Measurements from ENCODE around the gene WNT3.
"Not testable (repeated sequence)": the region's sequence is repeated elsewhere in the genome, so short reads cannot be mapped to it uniquely, and the experiment has no call there.

Gene WNT3

DNA sequence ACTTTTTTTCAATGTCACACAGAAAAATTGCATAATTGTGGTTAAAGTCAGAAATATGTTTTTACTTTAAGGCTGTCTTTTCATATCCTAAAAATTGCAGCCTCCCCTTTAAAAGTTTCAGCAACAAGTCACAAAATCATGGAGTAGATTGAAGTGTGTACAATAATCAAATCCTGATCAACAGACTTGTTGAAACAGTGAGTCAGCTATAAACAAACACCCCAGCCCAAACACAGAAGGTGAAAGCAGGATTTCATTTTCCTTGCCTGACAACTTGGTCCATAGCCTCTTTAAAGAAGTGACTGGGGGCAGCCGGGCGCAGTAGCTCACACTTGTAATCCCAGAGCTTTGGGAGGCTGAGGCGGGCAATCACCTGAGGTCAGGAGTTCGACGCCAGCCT lies 59.9 kb downstream of the WNT3 start:
- DNase-seq (ENCODE audit: low read depth) = no peak
- H3K4me3 ChIP-seq (ENCODE audit: low read depth, low read length) = no peak overlapping the region

DNA sequence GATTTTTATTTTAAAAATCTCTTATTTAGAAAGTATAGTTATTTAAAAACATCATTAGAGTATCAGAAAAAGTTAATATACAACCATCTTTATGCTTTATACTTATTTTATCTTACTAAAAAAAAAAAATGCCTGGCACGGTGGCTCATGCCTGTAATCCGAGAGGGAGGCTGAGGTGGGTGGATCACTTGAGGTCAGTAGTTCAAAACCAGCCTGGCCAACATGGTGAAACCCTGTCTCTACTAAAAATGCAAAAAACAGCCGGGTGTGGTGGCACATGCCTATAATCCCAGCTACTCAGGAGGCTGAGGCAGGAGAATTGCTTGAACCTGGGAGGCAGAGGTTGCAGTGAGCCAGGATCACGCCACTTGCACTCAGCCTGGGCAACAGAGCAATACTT lies 60.9 kb downstream of the WNT3 start:
- DNase-seq (ENCODE audit: low read depth); H3K4me3 ChIP-seq (ENCODE audit: low read depth, low read length): not testable (repeated sequence)

More for the DNA sequence above, 59.9 kb downstream of the WNT3 start:
- TF ChIP-seq, protein P1, sequence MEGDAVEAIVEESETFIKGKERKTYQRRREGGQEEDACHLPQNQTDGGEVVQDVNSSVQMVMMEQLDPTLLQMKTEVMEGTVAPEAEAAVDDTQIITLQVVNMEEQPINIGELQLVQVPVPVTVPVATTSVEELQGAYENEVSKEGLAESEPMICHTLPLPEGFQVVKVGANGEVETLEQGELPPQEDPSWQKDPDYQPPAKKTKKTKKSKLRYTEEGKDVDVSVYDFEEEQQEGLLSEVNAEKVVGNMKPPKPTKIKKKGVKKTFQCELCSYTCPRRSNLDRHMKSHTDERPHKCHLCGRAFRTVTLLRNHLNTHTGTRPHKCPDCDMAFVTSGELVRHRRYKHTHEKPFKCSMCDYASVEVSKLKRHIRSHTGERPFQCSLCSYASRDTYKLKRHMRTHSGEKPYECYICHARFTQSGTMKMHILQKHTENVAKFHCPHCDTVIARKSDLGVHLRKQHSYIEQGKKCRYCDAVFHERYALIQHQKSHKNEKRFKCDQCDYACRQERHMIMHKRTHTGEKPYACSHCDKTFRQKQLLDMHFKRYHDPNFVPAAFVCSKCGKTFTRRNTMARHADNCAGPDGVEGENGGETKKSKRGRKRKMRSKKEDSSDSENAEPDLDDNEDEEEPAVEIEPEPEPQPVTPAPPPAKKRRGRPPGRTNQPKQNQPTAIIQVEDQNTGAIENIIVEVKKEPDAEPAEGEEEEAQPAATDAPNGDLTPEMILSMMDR (IDR thresholded peaks at IDR 0.05; ENCODE audit: insufficient read depth, low read depth, low read length, missing control alignments) = no peak

DNA sequence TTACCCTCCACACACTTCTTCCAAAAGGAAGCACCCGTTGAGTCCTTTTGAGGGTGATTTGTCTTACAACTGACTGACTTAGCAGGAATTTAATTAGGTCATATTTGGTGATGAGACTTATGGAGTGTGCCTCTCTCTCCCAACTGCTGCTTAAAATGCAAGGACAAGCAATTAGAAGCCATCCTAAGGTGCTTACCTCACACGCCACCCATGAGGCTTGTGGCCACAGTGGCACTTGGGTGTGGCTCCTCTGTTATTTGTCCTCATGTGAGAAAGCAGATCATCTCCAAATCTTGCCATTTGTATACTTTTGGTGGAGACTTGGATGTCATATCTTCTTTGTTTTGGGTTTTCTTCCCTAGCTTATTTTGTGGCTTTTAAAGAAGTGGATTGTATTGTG lies 61.6 kb downstream of the WNT3 start:
- DNase-seq (ENCODE audit: low read depth) = no peak
- TF ChIP-seq, protein P1 (IDR thresholded peaks at IDR 0.05; ENCODE audit: insufficient read depth, low read depth, low read length, missing control alignments) = no peak
- no peak overlapping the region for H3K4me3 ChIP-seq (ENCODE audit: low read depth, low read length)

DNA sequence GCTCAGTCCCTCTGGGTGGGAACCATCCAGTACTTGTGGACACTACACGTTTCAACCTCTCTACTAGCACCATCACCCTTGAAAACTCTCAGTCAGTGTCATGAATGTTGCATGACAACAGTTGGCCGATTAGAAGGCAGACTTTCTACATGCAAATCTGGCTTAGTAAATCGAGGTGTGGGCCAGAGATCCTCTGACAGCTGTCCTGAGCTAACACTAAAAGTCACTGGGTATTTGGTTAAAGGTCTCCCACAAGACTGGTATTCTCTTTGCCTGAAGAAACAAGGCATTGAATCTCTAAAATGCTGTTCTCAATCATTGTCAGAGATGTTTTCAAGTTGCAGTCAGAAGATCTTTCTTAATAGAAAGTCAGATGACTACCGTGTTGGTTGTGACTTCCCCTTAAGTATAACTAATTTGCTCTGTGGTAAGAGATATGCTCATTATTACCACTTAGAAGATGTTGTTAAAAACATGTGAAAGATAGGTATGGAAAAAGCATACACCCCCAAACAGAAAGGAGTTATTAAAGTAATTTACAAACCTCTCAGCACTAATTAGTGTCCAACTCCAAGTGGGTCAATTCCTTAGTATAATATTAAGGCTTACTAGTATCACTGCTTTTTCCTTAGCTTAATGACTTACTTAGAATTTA lies 62.3 kb downstream of the WNT3 start:
- TF ChIP-seq, protein P1 (IDR thresholded peaks at IDR 0.05; ENCODE audit: insufficient read depth, low read depth, low read length, missing control alignments) = no peak
- H3K4me3 ChIP-seq (ENCODE audit: low read depth, low read length) = no peak overlapping the region
- no peak for DNase-seq (ENCODE audit: low read depth)

DNA sequence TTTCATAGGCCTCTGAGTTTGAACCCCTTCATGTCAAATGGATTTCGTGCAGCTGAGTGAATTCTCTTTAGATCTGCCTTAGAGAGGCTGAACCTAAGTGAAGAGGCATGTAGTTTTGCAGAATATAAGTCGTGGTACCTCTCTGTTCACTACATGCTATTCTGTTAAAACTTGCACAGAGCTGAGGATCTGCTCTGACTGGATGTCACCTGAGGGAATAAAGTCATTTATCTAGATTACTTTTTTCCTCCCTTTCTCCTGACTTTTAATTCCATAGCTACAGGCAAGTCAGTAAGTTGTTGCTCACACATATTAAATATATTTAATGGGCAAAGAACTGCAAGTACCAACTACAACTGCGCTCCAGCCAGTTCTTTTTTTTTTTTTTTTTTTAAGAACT lies 64.7 kb downstream of the WNT3 start:
- TF ChIP-seq, protein P1 (IDR thresholded peaks at IDR 0.05; ENCODE audit: insufficient read depth, low read depth, low read length, missing control alignments) = no peak
- DNase-seq (ENCODE audit: low read depth) = no peak
- no peak overlapping the region for H3K4me3 ChIP-seq (ENCODE audit: low read depth, low read length)

DNA sequence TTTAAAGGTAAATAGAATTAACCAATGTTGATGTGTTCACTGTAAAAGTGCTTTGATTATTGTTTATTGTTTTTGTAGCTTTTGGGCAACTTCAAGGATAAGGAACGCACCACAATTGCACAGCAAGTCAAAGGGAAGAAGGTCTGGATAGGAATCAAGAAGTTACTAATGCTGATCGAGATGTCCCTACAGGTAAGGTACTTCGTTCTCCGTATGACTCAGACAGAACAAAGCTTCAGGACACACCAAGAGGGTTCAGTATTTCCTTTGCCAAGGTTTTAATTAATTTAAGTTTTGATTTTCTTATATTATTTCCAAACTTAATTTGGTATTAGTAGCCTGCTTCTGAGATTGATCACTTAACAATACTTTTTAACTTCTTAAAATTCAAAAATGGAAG lies 67.1 kb downstream of the WNT3 start:
- no peak for DNase-seq (ENCODE audit: low read depth)
- TF ChIP-seq, protein P1 (IDR thresholded peaks at IDR 0.05; ENCODE audit: insufficient read depth, low read depth, low read length, missing control alignments) = no peak
- H3K4me3 ChIP-seq (ENCODE audit: low read depth, low read length) = no peak overlapping the region

DNA sequence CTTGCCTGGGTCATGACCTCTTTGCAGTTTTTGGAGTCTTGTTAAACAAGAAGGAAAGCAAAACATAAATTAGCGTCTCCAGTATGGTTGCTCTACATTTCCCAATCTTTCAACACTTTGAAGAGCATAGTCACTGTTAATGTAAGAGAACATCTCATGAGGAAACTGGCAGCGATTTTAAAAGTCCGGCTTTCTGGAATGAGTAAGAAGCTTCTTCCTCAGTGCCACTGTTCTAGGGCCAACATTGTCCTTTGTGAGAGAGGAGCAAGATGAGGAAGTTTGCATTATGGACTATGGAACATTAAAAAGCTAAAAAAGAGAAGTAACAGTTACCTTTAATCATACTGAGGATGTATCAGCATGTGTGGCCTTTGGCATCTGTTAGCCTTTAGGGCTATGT lies 73.1 kb downstream of the WNT3 start:
- TF ChIP-seq, protein P1 (IDR thresholded peaks at IDR 0.05; ENCODE audit: insufficient read depth, low read depth, low read length, missing control alignments) = no peak
- DNase-seq (ENCODE audit: low read depth) = no peak
- H3K4me3 ChIP-seq (ENCODE audit: low read depth, low read length) = no peak overlapping the region
